IMR-90 (cell line): ENCODE measurements around the gene TDRD1. TPM values are rescaled to one million over a fixed set of nuclear protein-coding genes. Genes with fewer than 3 reads are reported as not detected.

Experiments
- ATAC-seq: fragments of 200-7000 bp; cut with Tn5 transposase; 2 replicates; pipeline ENCODE4 v1.9.1; 2020; ENCODE audit warnings: low read depth, mild to moderate bottlenecking, moderate library complexity
- BruUV-seq: library from RNA; stranded (reverse); fragments of 400-500 nt; replicated peaks from 2 replicates; lab custom pipeline; 2021; lab: Mats Ljungman, UMichigan
- CTCF ChIA-PET: fragments of 300-600 bp; formaldehyde crosslinking; extraction: SDS; loops from one replicate; lab custom pipeline; 2021; ENCODE audit warnings: antibody characterized with exemption; lab: Yijun Ruan, JAX
- POLR2A ChIA-PET: fragments of 300-600 bp; sonication (Branson Sonifier 250); formaldehyde crosslinking; loops from one replicate; lab custom pipeline; 2022; ENCODE audit warnings: antibody characterized with exemption; ENCODE audit not compliant: unreplicated experiment; lab: Charles Lee
- DNase-seq: peaks from one replicate; pipeline ENCODE4 v3.0.0; 2013
- H2AFZ ChIP-seq: replicated peaks from 2 replicates; pipeline ENCODE3; 2013; ENCODE audit warnings: low read length, mild to moderate bottlenecking; ENCODE audit not compliant: poor library complexity
- H2AK5ac ChIP-seq: 2 replicates; pipeline ENCODE4 v1.6.1; 2013; ENCODE audit warnings: low read depth, low read length, inconsistent platforms
- H2AK9ac ChIP-seq: replicated peaks from 2 replicates; pipeline ENCODE3; 2013; ENCODE audit warnings: mild to moderate bottlenecking, low read depth, low read length, moderate library complexity; ENCODE audit not compliant: poor library complexity
- H2BK120ac ChIP-seq: 2 replicates; pipeline ENCODE4 v1.6.1; 2013; ENCODE audit warnings: low read depth, low read length, inconsistent platforms
- H2BK15ac ChIP-seq: 3 replicates; pipeline ENCODE4 v1.6.1; 2013; ENCODE audit warnings: low read depth, low read length, inconsistent platforms
- H2BK20ac ChIP-seq: 2 replicates; pipeline ENCODE4 v1.6.1; 2013; ENCODE audit warnings: low read depth, mild to moderate bottlenecking, inconsistent platforms, low read length, moderate library complexity
- H2BK5ac ChIP-seq: 2 replicates; pipeline ENCODE4 v1.6.1; 2013; ENCODE audit warnings: mild to moderate bottlenecking, low read depth, low read length, inconsistent platforms; ENCODE audit not compliant: poor library complexity, severe bottlenecking
- H3K14ac ChIP-seq: replicated peaks from 2 replicates; pipeline ENCODE4 v1.6.1; 2013; ENCODE audit warnings: low read depth, low read length, inconsistent platforms
- H3K18ac ChIP-seq: 2 replicates; pipeline ENCODE4 v1.6.1; 2013; ENCODE audit warnings: low read depth, low read length, control low read depth
- H3K23ac ChIP-seq: 2 replicates; pipeline ENCODE4 v1.6.1; 2013; ENCODE audit warnings: low read depth, low read length, inconsistent platforms
- H3K27ac ChIP-seq: 2 replicates; pipeline ENCODE4 v1.5.1; 2013; ENCODE audit warnings: mild to moderate bottlenecking, control low read depth, low read length; ENCODE audit not compliant: insufficient read depth
- H3K27me3 ChIP-seq: 2 replicates; pipeline ENCODE4 v1.6.1; 2013; ENCODE audit warnings: low read length; ENCODE audit not compliant: control insufficient read depth, insufficient read depth
- H3K36me3 ChIP-seq: 2 replicates; pipeline ENCODE4 v1.6.1; 2013; ENCODE audit warnings: low read length, mixed read lengths; ENCODE audit not compliant: control insufficient read depth, insufficient read depth
- H3K4ac ChIP-seq: 2 replicates; pipeline ENCODE4 v1.6.1; 2013; ENCODE audit warnings: low read depth, low read length, inconsistent platforms
- H3K4me1 ChIP-seq: 2 replicates; pipeline ENCODE4 v1.6.1; 2013; ENCODE audit warnings: low read length, mixed read lengths; ENCODE audit not compliant: control insufficient read depth, insufficient read depth
- H3K4me2 ChIP-seq: 2 replicates; pipeline ENCODE4 v1.6.1; 2013; ENCODE audit warnings: low read depth, mild to moderate bottlenecking, control low read depth, low read length, moderate library complexity
- H3K4me3 ChIP-seq: 2 replicates; pipeline ENCODE4 v1.5.1; 2013; ENCODE audit warnings: low read depth, mild to moderate bottlenecking, control low read depth, low read length, moderate library complexity; ENCODE audit not compliant: insufficient read depth
- H3K56ac ChIP-seq: 2 replicates; pipeline ENCODE4 v1.6.1; 2013; ENCODE audit warnings: low read length, inconsistent platforms; ENCODE audit not compliant: insufficient read depth; ENCODE audit errors: extremely low read depth
- H3K79me1 ChIP-seq, 2 experiments: 2 replicates each; pipeline ENCODE4 v1.6.1; 2013; ENCODE audit warnings: low read length in 2 of 2, inconsistent platforms in 1 of 2, low read depth in 1 of 2
- H3K9ac ChIP-seq: 2 replicates; pipeline ENCODE4 v1.6.1; 2013; ENCODE audit warnings: low read depth, low read length, control low read depth
- H3K9me1 ChIP-seq: 2 replicates; pipeline ENCODE4 v1.6.1; 2013; ENCODE audit warnings: low read length, inconsistent platforms; ENCODE audit not compliant: insufficient read depth
- H3K9me3 ChIP-seq: 2 replicates; pipeline ENCODE4 v1.6.1; 2013; ENCODE audit warnings: low read length; ENCODE audit not compliant: control insufficient read depth, insufficient read depth
- H4K20me1 ChIP-seq: 2 replicates; pipeline ENCODE4 v1.6.1; 2013; ENCODE audit warnings: low read length, inconsistent platforms; ENCODE audit not compliant: insufficient read depth
- H4K5ac ChIP-seq: 2 replicates; pipeline ENCODE4 v1.6.1; 2013; ENCODE audit warnings: mild to moderate bottlenecking, low read depth, low read length, control low read depth
- H4K8ac ChIP-seq, 2 experiments: 2 replicates each; pipeline ENCODE4 v1.6.1; 2013; ENCODE audit warnings: low read depth in 2 of 2, low read length in 2 of 2, control low read depth in 1 of 2, inconsistent platforms in 1 of 2
- H4K91ac ChIP-seq: 2 replicates; pipeline ENCODE4 v1.6.1; 2013; ENCODE audit warnings: low read depth, low read length, inconsistent platforms; ENCODE audit not compliant: insufficient read depth
- BHLHE40 ChIP-seq: fragments of 150-350 bp; IDR thresholded peaks from 2 replicates; pipeline ENCODE4 v1.6.1; 2016; ENCODE audit warnings: mild to moderate bottlenecking, low read depth, low read length
- CEBPB ChIP-seq: IDR thresholded peaks from 2 replicates; pipeline ENCODE4 v1.6.1; 2012; ENCODE audit warnings: low read depth, low read length, improper control_type of control experiment
- CHD1 ChIP-seq: IDR thresholded peaks from 2 replicates; pipeline ENCODE4 v1.6.1; 2012; ENCODE audit warnings: low read depth, low read length, improper control_type of control experiment
- CTCF ChIP-seq: conservative IDR thresholded peaks from 2 replicates; pipeline ENCODE4 v1.5.1; 2012; ENCODE audit warnings: mild to moderate bottlenecking, low read depth, low read length, improper control_type of control experiment
- MAFK ChIP-seq: IDR thresholded peaks from 2 replicates; pipeline ENCODE4 v1.6.1; 2012; ENCODE audit warnings: low read depth, low read length, improper control_type of control experiment
- MAZ ChIP-seq: IDR thresholded peaks from 2 replicates; pipeline ENCODE4 v1.6.1; 2012; ENCODE audit warnings: low read depth, mild to moderate bottlenecking, low read length, improper control_type of control experiment, moderate library complexity, borderline replicate concordance
- MXI1 ChIP-seq: IDR thresholded peaks from 2 replicates; pipeline ENCODE4 v1.6.1; 2012; ENCODE audit warnings: low read depth, mild to moderate bottlenecking, low read length, moderate library complexity, borderline replicate concordance
- NFE2L2 ChIP-seq: fragments of 150-350 bp; IDR thresholded peaks from 2 replicates; pipeline ENCODE4 v1.6.1; 2016; ENCODE audit warnings: low read depth, mild to moderate bottlenecking, low read length
- RFX5 ChIP-seq: IDR thresholded peaks from 2 replicates; pipeline ENCODE4 v1.8.0; 2012; ENCODE audit warnings: low read depth, mild to moderate bottlenecking, low read length, moderate library complexity
- SMC3 ChIP-seq: fragments of 150-350 bp; IDR thresholded peaks from 2 replicates; pipeline ENCODE4 v1.6.1; 2016; ENCODE audit warnings: low read depth, mild to moderate bottlenecking, antibody characterized with exemption, low read length, moderate library complexity
- USF2 ChIP-seq: fragments of 150-350 bp; IDR thresholded peaks from 2 replicates; pipeline ENCODE4 v1.6.1; 2017; ENCODE audit warnings: mild to moderate bottlenecking, antibody characterized with exemption, low read length, low read depth
- WGBS, 2 experiments: methylation state at CpG; one replicate each; pipeline versions ENCODE4 v1.1.5 to v1.1.7; 2013; ENCODE audit warnings: missing lambda C conversion rate in 2 of 2; ENCODE audit not compliant: insufficient read length in 1 of 2; ENCODE audit errors: extremely low coverage in 2 of 2; 5-methylcytosine and 5-hydroxymethylcytosine counted together
- dilution Hi-C: fragments of 300-500 bp; cut with HindIII; formaldehyde crosslinking; loops from one replicate; pipeline ENCODE4 v1.14.3; 2018; ENCODE audit warnings: low sequenced_read_pairs; ENCODE audit not compliant: unreplicated experiment
- in situ Hi-C: fragments of 300-500 bp; cut with MboI; formaldehyde crosslinking; loops from 3 replicates; pipeline ENCODE4 v1.14.3; 2019; ENCODE audit warnings: low sequenced_read_pairs, inconsistent platforms, mixed read lengths
- intact Hi-C: fragments of 100-400 bp; cut with micrococcal nuclease; formaldehyde crosslinking; loops from 2 replicates; pipeline ENCODE4 v1.10.0; 2022
- polyA plus RNA-seq, 3 experiments: library from polyadenylated mRNA; depleted of rRNA; stranded (reverse); fragments of >200 nt; gene quantifications; 2 replicates each; pipeline ENCODE4 v1.2.3, GENCODE V29; 2012; ENCODE audit warnings: low replicate concordance in 1 of 3
- total RNA-seq: library from RNA; depleted of rRNA; stranded (reverse); fragments of >200 nt; gene quantifications from 2 replicates; pipeline ENCODE4 v1.2.3, GENCODE V29; 2012
- TF ChIP-seq, protein P1 (sequence below): fragments of 150-350 bp; IDR thresholded peaks from 2 replicates; pipeline ENCODE4 v1.6.1; 2016; ENCODE audit warnings: low read depth, mild to moderate bottlenecking, low read length, moderate library complexity, borderline replicate concordance

TDRD1 gene
- total and polyA plus RNA-seq, 2 of the 4 experiments (the other 2 are of a cell fraction) = not detected

- no peak overlapping the region for H3K4ac ChIP-seq
- no peak overlapping the region for H3K56ac ChIP-seq
- intact Hi-C loops (no loop called here), in situ Hi-C loops (no loop called here), dilution Hi-C loops (no loop called here)
- no peak overlapping the region for H3K14ac ChIP-seq
- H2AK9ac ChIP-seq = no peak overlapping the region
- H3K27me3 ChIP-seq = peaks cover 63% of the 10 kb centered on the region
- H4K20me1 ChIP-seq = no peaks in the 10 kb centered on the region
- ChIA-PET CTCF (no interaction called here), POLR2A (no interaction called here)
- no peak overlapping the region for H3K23ac ChIP-seq
- H3K9ac ChIP-seq = no peak overlapping the region
- no peaks in the 10 kb centered on the region for H3K9me1 ChIP-seq
- no TSS peak for BruUV-seq
- no peak overlapping the region for H2AK5ac ChIP-seq
- no peak overlapping the region for H2BK5ac ChIP-seq
- no peak overlapping the region for H3K27ac ChIP-seq
- no peak overlapping the region for H4K8ac ChIP-seq
- no peaks in the 10 kb centered on the region for H3K36me3 ChIP-seq
- no peak overlapping the region for H3K4me3 ChIP-seq
- H3K79me1 ChIP-seq = no peaks in the 10 kb centered on the region
- WGBS, 2 experiments = no CpG with 5 or more reads among the region's 6 CpGs
- H3K4me1 ChIP-seq = no peaks in the 10 kb centered on the region
- H4K91ac ChIP-seq = no peak overlapping the region
- ATAC-seq (no peak), DNase-seq (no peak)
- H2AFZ ChIP-seq = no peak overlapping the region
- TF ChIP-seq CEBPB (no peak), USF2 (no peak), RFX5 (no peak), CTCF (no peak), BHLHE40 (no peak), MXI1 (no peak), CHD1 (no peak), SMC3 (no peak), NFE2L2 (no peak), MAZ (no peak), MAFK (no peak)
- TF ChIP-seq, protein P1, sequence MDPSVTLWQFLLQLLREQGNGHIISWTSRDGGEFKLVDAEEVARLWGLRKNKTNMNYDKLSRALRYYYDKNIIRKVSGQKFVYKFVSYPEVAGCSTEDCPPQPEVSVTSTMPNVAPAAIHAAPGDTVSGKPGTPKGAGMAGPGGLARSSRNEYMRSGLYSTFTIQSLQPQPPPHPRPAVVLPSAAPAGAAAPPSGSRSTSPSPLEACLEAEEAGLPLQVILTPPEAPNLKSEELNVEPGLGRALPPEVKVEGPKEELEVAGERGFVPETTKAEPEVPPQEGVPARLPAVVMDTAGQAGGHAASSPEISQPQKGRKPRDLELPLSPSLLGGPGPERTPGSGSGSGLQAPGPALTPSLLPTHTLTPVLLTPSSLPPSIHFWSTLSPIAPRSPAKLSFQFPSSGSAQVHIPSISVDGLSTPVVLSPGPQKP = no peak
- H3K4me2 ChIP-seq = no peak overlapping the region
- no peak overlapping the region for H2BK120ac ChIP-seq
- H2BK20ac ChIP-seq = no peak overlapping the region
- H4K5ac ChIP-seq = no peak overlapping the region
- no peak overlapping the region for H2BK15ac ChIP-seq
- H3K9me3 ChIP-seq = peaks cover 2% of the 10 kb centered on the region; the same call in 1 of the 2 replicates
- H3K18ac ChIP-seq = no peak overlapping the region
Measured at GRCh38 chr10:114244126-114244525, 65.0 kb downstream of the TDRD1 start.
